GM19240 (cell line): ENCODE data around the gene TRMT61A.
A peak's percentile ranks its signal among the peaks of the same experiment; 100 is the strongest.

Experiments
- DNase-seq: peaks from one replicate; pipeline ENCODE4 v3.0.0; 2011; ENCODE audit warnings: low spot score; ENCODE audit not compliant: insufficient read length

The TRMT61A gene

DNA sequence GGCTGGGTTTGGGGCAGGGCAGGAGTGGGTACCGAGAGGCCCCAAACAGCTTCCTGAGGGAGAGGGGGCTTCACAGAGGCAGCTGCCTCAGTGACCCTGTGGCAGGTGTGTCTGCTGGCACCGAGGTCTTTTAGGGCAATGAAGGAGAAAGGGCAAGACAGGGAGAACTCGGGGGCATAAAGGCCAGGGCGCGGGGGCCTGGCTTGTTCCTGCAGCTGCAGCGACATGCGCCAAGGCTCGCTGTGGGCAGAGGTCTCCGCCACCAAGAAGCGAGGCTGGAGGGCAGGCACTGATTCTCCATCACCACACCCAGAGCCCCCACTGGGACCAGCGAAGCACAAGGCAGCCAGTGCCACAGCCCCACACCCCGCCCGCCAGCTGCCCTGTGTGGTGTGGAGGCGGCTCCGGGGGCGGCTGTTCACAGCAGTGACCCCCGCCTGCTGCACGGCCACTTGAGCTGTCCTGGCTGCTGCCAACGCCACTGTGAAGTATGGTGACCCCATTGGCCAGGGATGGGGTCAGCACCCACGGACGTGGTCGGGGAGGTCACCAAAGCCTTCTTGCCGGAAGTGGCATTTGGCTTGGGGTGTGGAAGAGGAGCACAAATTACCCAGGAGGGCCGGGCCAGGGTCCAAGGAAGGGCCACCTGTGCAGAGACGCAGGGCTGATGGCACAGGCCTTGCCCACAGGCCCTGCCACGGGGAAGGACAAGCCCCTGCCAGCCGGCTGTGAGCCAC lies 17.1 kb downstream of the TRMT61A start:
- DNase-seq, result no peak

DNA sequence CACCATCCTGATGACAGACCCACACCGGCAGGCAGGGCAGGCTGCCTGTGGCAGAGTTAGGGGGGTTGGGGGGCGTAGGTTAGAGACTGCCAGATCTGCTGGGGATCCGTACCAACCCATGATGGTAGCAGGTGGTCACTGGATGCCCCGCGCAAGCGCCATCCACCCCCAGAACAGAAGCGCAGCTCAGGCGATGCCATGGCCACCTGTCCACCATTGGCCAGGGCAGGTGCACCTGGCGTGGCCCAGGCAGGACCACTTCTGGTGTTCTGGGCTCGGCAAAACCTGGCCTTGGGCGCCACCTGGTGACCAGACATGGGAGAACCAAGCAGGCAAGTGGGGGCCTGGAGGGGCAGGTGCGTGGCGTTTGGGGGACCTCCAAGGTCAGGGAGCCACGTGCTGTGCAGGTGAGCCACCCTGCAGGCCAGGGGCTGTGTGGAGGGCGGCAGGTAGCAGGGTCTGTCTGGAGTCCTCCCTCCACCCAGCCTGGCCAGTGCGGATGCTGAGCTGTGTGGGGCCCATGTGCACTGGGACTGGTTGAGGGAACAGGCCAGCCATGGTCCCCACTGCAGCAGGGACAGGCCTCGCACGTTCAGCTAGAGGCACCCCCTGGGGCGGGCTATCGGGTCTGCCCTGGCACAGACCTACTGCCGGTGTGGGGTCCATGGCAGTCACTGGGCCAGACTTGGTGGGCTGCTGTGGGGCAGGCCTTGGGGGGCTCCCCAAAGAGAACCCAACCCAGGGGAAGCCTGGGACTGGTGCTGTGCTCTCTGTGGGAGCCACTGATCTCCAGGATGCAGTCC lies 17.9 kb downstream of the TRMT61A start:
- DNase-seq, result peak; percentile 95

DNA sequence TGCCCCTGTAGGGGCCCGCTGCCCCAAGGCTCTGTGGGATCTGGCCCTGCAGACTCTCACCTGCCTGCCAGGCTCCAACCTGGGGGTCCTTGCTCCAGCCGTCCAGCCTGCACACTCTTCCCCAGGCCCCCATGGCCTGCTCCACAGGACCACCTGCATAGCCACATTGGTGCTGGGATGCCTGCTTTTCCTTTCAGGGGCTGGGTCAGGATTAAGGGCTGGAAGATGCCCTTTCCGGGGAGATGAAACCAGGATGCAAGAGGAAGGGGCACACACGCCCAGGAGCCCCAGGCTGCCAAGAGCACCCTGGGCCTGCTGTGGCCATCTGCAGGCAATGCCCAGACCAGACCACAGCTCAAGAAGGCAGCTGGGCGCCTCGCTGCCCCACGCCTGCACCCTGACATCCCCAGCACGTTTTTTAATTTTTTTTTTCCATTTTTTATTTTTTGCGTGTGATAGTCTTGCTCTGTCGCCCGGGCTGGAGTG lies 18.5 kb downstream of the TRMT61A start:
- DNase-seq, result no peak

DNA sequence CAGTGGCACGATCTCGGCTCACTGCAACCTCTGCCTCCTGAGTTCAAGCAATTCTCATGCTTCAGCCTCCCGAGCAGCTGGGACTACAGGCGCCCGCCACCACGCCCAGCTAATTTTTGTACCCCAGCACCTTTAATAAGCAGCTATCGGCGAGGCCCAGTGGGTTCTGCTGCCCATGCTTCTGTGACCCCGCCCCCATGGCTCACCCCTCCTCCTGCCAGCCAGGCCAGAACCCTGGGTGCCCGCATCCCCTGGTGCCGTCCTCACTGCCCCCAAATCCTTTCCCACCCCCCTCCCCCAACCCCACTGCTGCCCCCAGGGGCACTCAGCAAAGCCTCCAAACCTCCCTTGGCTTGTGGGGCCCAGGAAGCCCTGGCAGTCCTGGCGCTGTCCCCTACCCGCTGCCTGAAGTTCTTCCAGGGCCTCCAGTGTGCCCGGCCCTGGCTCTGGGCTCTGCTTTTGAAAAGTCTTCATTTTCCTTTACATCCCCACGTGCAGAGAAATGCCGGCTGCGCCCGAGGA lies 19.0 kb downstream of the TRMT61A start:
- no peak for DNase-seq

DNA sequence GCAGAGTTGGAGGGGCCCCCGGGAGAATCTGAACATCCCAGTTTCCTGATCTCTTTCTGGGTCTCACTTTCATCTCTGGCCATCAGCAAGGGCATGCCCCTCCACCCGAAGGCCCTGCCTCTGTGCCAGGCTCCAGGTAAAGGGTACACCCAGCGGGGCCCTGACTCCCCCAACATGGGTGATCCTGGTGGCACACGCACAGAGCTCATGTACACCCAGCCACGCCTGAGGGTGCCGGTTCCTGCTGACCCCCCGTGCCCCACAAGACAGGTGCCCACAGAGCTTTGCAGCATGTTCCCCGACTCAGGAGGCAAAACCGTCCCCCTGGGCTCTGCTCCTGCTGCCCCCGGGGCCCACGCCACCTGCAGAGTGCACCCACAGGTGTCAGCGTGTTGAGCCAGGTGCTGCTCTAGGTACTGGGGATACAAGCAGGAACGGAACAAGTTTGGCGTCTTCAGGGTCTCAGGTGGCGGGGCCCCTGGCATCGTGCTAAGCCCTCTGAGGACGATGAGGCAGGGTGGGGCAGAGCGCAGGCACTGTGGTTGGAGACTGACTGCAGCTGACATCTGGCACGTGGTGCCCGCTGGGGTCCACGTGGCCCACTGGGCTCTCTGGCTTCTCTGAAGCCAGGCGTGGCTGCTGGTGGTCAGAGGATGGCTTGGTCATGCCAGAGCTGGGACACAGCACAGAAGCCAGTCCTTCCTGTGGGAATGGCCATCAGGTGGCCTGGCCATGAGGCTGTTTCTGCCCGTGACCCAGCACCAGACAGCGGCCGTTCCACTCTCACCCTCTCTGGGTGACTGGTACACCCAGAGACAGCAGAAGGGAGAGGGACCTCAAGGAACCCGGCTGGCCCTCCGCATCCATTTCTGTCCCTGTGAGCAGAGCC lies 19.7 kb downstream of the TRMT61A start:
- DNase-seq, result no peak

DNA sequence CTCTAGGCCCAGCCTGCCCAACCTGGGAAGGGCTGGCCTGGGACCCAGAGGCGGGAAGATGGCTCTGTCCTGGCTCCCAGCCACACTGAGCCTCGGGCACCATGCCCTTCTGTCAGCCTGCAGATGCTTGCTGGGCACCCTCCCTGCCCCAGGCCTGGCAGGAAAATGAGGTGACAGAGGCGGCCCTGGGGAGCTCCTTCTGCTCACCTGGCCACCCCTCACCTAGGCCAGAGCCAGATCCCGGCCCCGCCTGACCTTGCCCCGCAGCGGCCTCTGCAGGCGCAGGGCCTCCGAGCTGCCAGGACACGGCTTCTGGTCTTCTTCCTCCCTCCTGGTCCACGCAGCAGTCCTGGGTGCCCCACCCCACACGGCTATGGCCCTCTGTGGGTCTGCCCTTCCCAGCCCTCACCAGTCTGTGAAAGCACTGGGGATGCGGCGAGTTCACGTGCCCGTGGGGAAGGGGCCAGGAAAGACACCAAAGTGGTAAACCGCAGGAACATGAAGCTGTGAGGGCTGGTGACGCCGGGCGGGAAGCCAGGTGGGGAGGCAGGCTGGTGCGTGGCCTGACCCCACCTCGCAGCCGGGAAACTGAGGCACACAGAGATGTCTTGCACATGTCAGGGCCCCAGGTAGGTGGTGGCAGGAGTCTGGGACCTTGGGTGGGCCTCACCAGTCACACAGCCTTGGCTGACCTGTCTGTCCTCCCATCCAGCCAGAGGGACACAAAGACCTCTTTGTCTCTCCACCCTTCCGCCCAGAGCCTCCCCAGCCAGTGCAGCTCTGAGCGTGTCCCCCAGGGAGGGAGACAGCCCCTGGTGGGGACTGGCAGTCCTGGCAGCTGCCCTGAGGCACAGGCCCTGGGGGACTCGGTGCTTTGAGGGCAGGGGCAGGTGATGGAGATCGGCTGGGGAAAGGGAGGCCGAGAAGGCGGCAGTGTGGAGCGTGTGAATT lies 20.6 kb downstream of the TRMT61A start:
- DNase-seq, result no peak

DNA sequence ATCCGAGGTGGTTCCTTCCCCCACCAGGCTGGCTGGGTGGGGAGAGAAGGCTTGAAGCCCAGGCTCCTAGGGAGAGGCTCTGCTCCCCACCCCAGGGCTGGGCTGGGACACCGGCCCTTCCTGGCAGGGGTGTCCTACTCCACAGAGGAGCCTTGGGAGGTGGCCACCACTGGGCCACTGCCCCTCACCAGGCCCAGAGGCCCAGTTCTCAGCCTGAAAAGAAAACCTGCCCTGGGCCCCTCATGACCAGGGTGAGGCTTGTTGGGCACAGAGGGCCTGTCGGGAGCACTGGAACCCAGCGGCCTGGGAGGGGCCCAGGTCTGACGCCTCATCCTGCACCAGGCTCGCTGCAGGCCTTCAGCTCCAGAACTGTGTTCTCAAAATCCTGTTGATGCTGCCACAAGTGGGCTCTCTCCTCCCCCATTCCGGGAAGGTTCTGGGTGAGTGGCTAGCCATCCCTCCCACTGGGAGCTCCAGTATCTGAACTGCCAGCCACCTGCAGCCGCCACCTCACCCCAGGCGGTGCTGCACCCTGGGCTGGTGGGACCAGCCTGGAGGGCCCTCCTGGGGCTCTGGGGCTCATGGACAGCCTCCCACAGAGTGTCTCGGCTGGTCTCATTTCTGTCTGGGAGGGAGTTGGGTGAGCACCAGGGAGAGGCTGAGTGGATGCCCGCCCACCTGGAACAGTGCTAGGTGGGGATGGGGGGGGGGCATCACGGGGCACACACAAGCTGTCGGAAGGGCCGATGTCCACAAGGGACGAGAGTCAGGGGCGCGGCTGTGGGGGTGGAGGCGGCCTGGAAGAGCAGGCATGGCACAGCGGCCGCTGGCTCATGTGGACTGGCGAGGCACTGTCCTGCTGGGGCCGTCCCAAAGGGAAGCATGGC lies 21.7 kb downstream of the TRMT61A start:
- no peak for DNase-seq

DNA sequence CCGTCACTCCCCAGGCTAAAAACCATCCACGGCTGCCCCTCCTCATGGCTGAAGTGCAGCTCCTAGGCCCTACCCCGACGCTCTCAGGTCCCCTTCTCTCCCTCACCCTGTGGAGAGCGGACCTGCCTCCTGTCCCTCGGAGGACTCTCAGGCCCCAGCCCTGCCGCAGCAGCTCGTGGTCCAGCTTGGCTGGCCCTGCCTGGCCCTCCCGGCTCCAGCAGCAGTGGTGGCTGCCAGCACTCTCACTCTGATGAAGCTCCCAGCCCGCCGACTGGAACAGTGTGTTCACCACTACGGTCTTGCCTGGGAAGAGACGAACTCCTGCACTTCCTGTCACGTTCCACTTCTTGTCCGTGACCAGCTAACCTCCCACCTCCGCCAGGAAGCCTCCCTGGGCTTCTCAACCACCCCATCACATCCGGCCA lies 22.4 kb downstream of the TRMT61A start:
- DNase-seq, result no peak

DNA sequence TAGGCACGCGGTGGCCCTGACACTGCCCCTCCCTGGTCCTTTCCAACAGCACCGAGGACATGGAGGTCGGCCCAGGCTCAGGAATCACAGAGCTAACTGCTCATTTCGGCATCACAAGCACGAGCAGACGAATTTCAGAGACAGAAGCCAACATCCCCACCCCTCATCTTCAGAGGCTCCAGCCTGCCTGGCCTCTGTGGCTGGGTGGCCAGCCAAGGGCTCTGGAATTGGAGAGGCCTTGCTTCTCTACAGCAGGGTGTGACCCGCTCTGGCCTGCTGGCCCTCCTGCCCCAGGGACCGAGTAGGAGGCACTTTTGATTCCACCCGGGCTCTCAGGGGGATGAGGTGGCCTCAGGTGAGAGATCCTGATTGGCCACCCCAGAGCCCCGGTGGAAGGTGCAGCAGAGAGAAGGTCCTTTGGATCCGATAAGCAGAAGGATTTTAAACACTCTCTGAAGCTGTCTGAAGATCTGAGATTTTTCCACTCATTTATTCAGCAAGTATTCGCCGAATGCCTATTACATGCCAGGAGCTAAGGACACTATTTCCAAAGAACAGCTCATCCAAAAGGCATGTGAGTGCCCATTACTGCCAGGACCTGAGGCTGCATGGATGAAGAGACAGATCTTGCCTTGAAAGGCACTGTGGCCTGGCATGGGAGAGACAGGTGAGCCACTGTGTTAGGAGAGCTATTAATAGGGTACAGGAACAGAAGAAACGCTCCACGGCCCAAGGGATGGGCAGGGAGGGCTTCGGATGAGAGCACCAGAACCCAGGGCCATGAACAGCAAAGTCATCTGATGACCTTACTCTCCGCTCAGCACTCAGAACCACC lies 23.2 kb downstream of the TRMT61A start:
- DNase-seq, result no peak

DNA sequence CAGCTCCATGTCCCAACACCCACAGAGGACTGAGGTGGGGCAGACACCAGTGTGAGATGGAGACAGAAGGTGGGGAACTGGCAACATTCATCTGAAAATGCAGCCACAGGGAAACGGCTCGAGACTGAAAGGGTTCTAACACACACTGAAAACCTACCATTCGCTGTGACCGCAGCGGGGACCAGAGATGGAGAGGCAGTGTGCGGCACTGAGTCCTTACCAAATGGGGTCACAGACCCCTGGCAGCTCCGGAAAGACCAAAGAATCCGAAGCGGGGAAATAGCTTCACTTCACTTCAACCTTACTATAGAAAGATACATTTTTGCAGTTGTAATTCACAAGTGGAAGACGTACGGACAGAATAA lies 23.8 kb downstream of the TRMT61A start:
- DNase-seq, result no peak

DNA sequence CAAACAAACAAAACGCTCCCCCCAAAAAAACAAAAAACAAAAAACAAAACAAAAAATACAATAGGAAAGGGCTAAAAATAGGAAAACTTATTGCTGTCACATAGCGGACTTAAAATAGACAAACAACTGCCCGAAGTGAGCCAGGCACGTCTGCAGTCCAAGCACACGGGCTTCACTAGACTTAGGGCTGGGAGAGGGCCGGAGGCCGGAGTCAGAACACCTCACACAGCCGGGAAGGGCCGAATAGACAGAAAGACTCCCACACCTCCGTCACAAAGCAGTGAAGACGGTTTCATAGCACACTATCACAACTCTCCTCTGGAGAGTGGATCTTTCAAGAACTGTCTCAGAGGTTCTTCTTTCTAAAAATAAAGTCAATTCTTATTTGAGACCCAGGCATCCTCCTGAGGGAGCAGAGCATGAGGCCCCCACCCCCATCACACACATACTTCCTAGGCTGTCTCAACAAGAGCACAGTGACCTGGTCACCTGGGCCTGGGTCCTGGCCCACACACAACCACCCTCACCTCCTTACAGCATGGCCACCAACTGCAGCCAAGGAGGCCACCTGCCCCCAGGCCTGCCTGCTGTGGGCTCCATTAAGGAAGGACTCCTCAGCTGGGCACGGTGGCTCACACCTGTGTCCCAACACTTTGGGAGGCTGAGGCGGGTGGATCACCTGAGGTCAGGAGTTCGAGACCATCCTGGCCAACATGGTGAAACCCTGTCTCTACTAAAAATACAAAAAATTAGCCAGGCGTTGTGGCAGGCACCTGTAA lies 26.8 kb downstream of the TRMT61A start:
- no peak for DNase-seq

DNA sequence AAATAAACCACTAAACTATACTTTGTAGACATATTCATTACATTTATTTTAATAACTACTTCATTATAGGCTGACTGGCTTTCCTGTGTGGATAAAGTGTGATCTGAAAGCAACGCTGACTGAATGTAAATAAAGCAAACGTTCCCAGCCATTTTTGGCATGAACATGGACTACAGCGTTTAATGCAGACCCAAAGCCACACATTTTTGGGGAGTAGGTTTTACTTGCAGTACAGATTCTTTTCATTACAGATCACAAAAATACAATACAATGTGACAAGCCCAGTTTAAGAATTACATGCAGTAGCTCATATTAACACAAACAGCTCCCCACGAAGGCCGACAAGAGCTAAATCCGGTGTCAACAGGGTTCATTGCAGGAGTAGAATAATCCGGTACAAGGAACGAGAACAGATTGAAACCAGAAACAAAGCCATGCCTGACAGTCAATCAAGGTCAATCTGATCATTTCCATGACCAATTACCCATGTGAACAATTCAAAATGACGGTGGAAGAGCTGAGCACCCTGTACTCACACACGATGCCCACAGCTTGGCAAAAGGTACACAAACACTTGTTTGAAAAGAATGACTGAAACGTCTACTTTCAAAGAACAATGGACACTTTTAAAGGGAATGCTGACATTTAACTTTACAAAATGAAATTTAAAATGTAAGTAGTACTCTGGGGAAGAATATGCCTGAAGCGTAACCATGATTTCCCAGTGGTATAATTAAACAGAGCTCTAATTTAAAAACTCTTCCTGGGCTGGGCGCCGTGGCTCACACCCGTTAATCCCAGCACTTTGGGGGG lies 28.2 kb downstream of the TRMT61A start:
- no peak for DNase-seq

DNA sequence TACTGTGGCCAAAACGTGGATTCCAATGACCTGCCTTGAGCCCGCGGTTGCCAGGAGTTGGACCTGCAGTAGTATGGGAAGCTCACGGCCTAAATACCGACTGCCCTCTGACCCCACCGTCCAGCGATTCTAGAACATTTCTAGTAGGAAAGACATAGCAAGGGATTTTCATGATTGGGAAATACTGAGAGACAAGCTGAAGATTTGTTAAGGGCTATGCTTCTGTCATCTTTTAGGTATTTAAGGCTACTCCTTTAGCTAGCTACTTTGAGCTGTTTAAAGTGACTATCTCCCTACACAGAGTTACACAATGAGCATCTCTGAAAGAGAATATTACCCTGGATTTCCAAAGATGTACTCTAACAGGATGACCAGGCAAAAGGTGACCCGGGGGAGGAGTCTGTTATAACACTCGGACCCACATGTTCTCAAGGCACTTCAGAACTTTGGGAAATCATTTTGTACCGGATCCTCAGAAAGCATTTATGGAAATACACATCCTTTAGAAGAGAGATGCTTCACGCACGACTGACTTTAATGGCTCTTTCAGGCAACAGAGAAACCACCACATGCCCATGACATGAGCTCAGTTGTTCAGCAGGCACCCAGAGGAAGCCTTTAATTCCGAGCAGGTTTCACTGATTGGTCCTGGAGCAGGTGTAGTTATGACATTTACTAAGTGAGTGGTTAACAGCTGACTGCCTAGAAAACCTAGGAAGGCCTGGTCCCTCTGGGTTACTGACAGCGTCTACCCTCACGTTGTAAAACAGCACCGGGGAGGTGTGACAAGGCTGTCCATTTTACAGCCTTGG lies 29.3 kb downstream of the TRMT61A start:
- no peak for DNase-seq

DNA sequence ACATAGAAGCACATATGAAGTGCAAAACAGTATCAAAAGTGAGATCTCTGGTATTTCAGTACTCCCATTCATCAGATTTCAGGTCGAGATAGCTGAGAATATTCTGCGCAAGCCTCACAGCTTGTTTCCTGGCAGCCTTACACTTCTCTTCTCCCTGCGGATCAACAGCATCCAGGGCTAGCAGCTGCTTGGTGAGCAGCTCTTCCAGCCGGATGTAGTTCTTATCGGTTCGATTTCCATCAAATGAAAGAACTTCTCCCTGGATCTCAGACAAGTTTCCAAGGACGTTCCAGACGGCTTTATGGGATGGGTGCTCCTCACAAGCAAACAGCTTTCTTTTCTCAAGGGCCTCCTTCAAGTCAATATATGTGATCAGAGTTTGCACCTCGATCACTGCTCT lies 30.8 kb downstream of the TRMT61A start:
- no peak for DNase-seq

DNA sequence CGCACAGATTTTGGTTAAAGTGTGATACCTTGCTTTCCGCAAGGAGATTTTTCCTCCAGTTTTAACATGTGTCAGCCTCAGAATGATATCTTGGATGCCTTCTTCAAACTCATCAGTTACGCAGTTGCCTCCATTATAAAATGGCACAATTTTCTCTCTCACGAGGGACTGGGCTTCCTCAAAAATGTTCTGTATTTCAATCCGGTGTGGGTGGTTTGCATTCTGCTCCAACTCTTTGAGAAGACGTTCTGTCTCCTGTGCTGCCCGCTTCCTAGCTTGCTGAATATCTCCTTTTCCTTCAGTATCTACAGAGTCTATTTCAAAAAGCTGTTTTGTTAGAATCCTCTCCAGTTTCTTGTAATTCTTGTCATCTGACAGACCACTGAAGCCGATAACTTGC lies 31.7 kb downstream of the TRMT61A start:
- DNase-seq, result no peak
